B cell (primary cell): ENCODE data around the gene CCNB1. TPM values are rescaled to one million over a fixed set of nuclear protein-coding genes. Genes with fewer than 3 reads are reported as not detected.

ENCODE experiments used
- ATAC-seq: fragments of 200-7000 bp; cut with Tn5 transposase; one replicate; pipeline ENCODE4 v1.10.0; 2021; ENCODE audit warnings: low read depth, mild to moderate bottlenecking, moderate number of reproducible peaks, moderate library complexity
- CTCF ChIA-PET: fragments of 350-600 bp; sonication (Branson Sonifier 250); formaldehyde crosslinking; loops from one replicate; lab custom pipeline; 2021; ENCODE audit warnings: antibody characterized with exemption, inconsistent platforms; lab: Charles Lee
- POLR2A ChIA-PET: fragments of 350-600 bp; sonication (Branson Sonifier 250); formaldehyde crosslinking; loops from one replicate; lab custom pipeline; 2021; ENCODE audit warnings: antibody characterized with exemption; lab: Charles Lee
- DNase-seq: peaks from one replicate; pipeline ENCODE4 v3.0.0; 2013
- H2AFZ ChIP-seq: 2 replicates; pipeline ENCODE4 v1.6.1; 2012; ENCODE audit warnings: mild to moderate bottlenecking, low read depth, low read length; ENCODE audit not compliant: insufficient read depth, poor library complexity, severe bottlenecking
- H3K27ac ChIP-seq, 2 donors: 1 replicate in 1 of 2; 2 replicates in 1 of 2; pipeline ENCODE4 v1.5.1; 2012 to 2013; ENCODE audit warnings: low read length in 2 of 2, mild to moderate bottlenecking in 2 of 2, moderate library complexity in 1 of 2
- H3K27me3 ChIP-seq, 4 experiments: fragments of 200-600 bp in 1 of 4; sonication (generic) in 1 of 4; replicated peaks in 1 of 4; 1 replicate in 2 of 4; 2 replicates in 2 of 4; pipeline versions ENCODE4 v1.6.1 to v1.7.0; 2013 to 2016; ENCODE audit warnings: low read length in 3 of 4, mild to moderate bottlenecking in 2 of 4, mixed read lengths in 1 of 4, moderate library complexity in 1 of 4; ENCODE audit not compliant: insufficient read depth in 4 of 4, control insufficient read depth in 3 of 4; ENCODE audit errors: control extremely low read depth in 1 of 4
- H3K36me3 ChIP-seq, 2 experiments: replicated peaks in 1 of 2; 1 replicate in 1 of 2; 2 replicates in 1 of 2; pipeline versions ENCODE4 v1.6.1 to v1.7.1; 2013; ENCODE audit warnings: low read length in 1 of 2; ENCODE audit not compliant: insufficient read depth in 2 of 2, control insufficient read depth in 1 of 2; ENCODE audit errors: control extremely low read depth in 1 of 2, extremely low read depth in 1 of 2
- H3K4me1 ChIP-seq, 2 donors: fragments of 200-600 bp in 1 of 2; sonication (generic) in 1 of 2; 1 replicate in 1 of 2; 2 replicates in 1 of 2; pipeline versions ENCODE4 v1.5.1 to v1.6.1; 2013 to 2017; ENCODE audit warnings: low read length in 2 of 2; ENCODE audit not compliant: control insufficient read depth in 2 of 2, insufficient read depth in 2 of 2
- H3K4me2 ChIP-seq: replicated peaks from 2 replicates; pipeline ENCODE3; 2012; ENCODE audit warnings: mild to moderate bottlenecking, low read depth, low read length; ENCODE audit not compliant: poor library complexity, severe bottlenecking
- H3K4me3 ChIP-seq, 5 experiments: fragments of 200-600 bp in 1 of 5; sonication (generic) in 1 of 5; 1 replicate in 3 of 5; 2 replicates in 2 of 5; pipeline versions ENCODE4 v1.5.1 to v1.7.0; 2011 to 2016; ENCODE audit warnings: low read length in 4 of 5, mild to moderate bottlenecking in 4 of 5, low read depth in 2 of 5, control low read depth in 1 of 5, moderate library complexity in 1 of 5; ENCODE audit not compliant: insufficient read depth in 1 of 5; ENCODE audit errors: control extremely low read depth in 1 of 5, extremely low read depth in 1 of 5
- H3K79me2 ChIP-seq: fragments of 200-600 bp; sonication (generic); one replicate; pipeline ENCODE4 v1.6.0; 2016; ENCODE audit warnings: low read length; ENCODE audit not compliant: control insufficient read depth, insufficient read depth
- H3K9ac ChIP-seq: fragments of 200-600 bp; sonication (generic); 2 replicates; pipeline ENCODE4 v1.6.1; 2017; ENCODE audit warnings: mild to moderate bottlenecking, low read length, moderate library complexity
- H3K9me3 ChIP-seq, 3 donors: one replicate each; pipeline versions ENCODE4 v1.6.1 to v1.7.1; 2013; ENCODE audit warnings: low read length in 2 of 3; ENCODE audit not compliant: control insufficient read depth in 2 of 3, insufficient read depth in 1 of 3; ENCODE audit errors: control extremely low read depth in 1 of 3
- H4K20me1 ChIP-seq: 2 replicates; pipeline ENCODE4 v1.6.0; 2012; ENCODE audit warnings: mild to moderate bottlenecking, low read length; ENCODE audit not compliant: insufficient read depth, control insufficient read depth, poor library complexity, severe bottlenecking
- H3K27ac Mint-ChIP-seq: one replicate; pipeline ENCODE4 v1.8.0; 2021; ENCODE audit warnings: mixed read lengths
- H3K27me3 Mint-ChIP-seq: one replicate; pipeline ENCODE4 v1.8.0; 2021; ENCODE audit warnings: mixed read lengths
- H3K4me1 Mint-ChIP-seq: one replicate; pipeline ENCODE4 v1.8.0; 2021; ENCODE audit warnings: mixed read lengths
- H3K4me3 Mint-ChIP-seq: one replicate; pipeline ENCODE4 v1.8.0; 2021; ENCODE audit warnings: mixed read lengths
- H3K9me3 Mint-ChIP-seq: one replicate; pipeline ENCODE4 v1.8.0; 2022; ENCODE audit warnings: mixed read lengths; ENCODE audit not compliant: insufficient read depth
- EZH2 ChIP-seq: IDR thresholded peaks from 2 replicates; pipeline ENCODE4 v1.6.1; 2012; ENCODE audit warnings: borderline replicate concordance, low read depth, mild to moderate bottlenecking, moderate library complexity, low read length; ENCODE audit not compliant: insufficient read depth, poor library complexity, severe bottlenecking
- WGBS: methylation state at CpG from one replicate; pipeline ENCODE4 v1.1.5; 2013; ENCODE audit warnings: missing lambda C conversion rate; ENCODE audit not compliant: insufficient coverage; 5-methylcytosine and 5-hydroxymethylcytosine counted together
- intact Hi-C: fragments of 100-400 bp; cut with micrococcal nuclease; formaldehyde crosslinking; loops from one replicate; pipeline ENCODE4 v1.10.0; 2022
- polyA plus RNA-seq: library from polyadenylated mRNA; depleted of rRNA; stranded (reverse); fragments of >200 nt; gene quantifications from 2 replicates; pipeline ENCODE4 v1.2.3, GENCODE V29; 2012
- total RNA-seq, 2 donors: library from RNA; stranded (reverse); fragments of 120-200 nt in 1 of 2; gene quantifications; 1 replicate in 1 of 2; 2 replicates in 1 of 2; pipeline versions ENCODE4 v1.2.3 to v1.2.4, GENCODE V29; 2013 to 2022
- TF ChIP-seq, protein P1 (sequence below): fragments of 200-600 bp; IDR thresholded peaks from one replicate; pipeline ENCODE4 v1.8.0; 2022; ENCODE audit warnings: antibody characterized with exemption, mild to moderate bottlenecking

CCNB1 gene
- total and polyA plus RNA-seq, 2 donors (not counting 1 experiment from before 2014, with no cell fraction given) = 2.7 to 8.6 TPM

DNA sequence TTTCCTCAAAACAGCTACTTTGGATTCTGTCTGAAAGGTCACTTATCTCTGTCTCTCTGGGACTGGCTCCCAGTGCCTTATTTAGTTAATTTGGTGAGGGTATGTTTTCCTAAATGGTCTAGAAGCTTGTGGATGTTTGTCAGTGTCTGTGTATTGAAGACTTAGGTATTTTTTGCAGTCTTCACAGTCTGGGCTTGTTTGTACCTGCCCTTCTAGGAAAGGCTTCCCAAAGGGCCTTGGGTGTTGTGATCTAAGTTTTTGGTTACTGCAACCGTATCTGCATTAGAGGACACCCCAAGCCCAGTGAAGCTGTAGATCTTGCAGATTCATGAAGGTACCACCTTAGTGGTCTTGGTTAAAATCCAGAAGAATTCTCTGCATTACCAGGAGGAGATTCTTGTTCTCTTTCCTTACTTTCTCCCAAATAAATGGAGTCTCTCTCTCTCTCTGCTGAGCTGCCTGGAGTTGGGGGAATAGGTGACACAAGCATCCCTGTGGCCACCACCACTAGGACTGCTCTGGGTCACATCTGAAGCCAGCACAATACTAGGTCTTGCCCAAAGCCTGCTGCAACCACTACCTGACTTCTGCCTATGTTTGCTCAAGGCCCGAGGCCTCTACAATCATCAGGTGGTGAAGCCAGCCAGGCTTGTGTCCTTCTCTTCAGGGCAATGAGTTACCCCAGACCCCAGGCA, 17.8 kb upstream of the CCNB1 start:
- H3K36me3 ChIP-seq = no peaks in the 10 kb centered on the region
- H3K4me1 ChIP-seq = no peaks in the 10 kb centered on the region
- no peak overlapping the region for H3K4me3 ChIP-seq
- CTCF ChIA-PET = no interaction called here
- Mint-ChIP-seq H3K4me3 (no peak overlapping the region), H3K4me1 (no peaks in the 10 kb centered on the region), H3K27me3 (no peaks in the 10 kb centered on the region), H3K27ac (no peak overlapping the region), H3K9me3 (no peaks in the 10 kb centered on the region)
- H3K4me2 ChIP-seq = no peak overlapping the region
- no peak overlapping the region for H2AFZ ChIP-seq
- WGBS = 100% methylated on average over 2 of the region's 2 CpGs
- H3K27ac ChIP-seq = no peak overlapping the region
- no peaks in the 10 kb centered on the region for H3K9me3 ChIP-seq
- DNase-seq = no peak
- TF ChIP-seq, protein P1, sequence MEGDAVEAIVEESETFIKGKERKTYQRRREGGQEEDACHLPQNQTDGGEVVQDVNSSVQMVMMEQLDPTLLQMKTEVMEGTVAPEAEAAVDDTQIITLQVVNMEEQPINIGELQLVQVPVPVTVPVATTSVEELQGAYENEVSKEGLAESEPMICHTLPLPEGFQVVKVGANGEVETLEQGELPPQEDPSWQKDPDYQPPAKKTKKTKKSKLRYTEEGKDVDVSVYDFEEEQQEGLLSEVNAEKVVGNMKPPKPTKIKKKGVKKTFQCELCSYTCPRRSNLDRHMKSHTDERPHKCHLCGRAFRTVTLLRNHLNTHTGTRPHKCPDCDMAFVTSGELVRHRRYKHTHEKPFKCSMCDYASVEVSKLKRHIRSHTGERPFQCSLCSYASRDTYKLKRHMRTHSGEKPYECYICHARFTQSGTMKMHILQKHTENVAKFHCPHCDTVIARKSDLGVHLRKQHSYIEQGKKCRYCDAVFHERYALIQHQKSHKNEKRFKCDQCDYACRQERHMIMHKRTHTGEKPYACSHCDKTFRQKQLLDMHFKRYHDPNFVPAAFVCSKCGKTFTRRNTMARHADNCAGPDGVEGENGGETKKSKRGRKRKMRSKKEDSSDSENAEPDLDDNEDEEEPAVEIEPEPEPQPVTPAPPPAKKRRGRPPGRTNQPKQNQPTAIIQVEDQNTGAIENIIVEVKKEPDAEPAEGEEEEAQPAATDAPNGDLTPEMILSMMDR = no peak
- no peak for TF ChIP-seq EZH2
- intact Hi-C loops = no loop called here
- H3K9ac ChIP-seq = no peak overlapping the region
- no peaks in the 10 kb centered on the region for H3K79me2 ChIP-seq
- no peaks in the 10 kb centered on the region for H3K27me3 ChIP-seq
- no peaks in the 10 kb centered on the region for H4K20me1 ChIP-seq
- POLR2A ChIA-PET = no interaction called here
- no peak for ATAC-seq

DNA sequence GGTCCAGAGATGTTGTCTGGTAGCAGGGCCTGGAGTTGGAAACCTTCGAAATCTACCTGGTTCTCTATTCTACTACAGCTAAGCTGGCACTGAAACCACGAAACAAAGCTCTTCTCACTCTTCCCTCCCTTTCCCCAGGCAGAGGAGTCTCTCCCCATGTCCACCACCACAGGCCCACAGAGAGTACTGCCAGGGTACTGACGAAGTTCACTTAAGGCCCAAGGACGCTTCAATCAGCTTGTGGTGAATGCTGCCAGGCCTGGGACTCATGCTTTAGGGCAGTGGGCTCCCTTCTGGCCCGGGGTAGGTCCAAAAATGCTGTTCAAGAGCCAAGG, 17.3 kb upstream of the CCNB1 start:
- intact Hi-C loops = no loop called here
- DNase-seq = no peak
- Mint-ChIP-seq H3K4me1 (no peaks in the 10 kb centered on the region), H3K27me3 (no peaks in the 10 kb centered on the region), H3K9me3 (no peaks in the 10 kb centered on the region), H3K27ac (no peak overlapping the region), H3K4me3 (no peak overlapping the region)
- no peaks in the 10 kb centered on the region for H4K20me1 ChIP-seq
- CTCF ChIA-PET = no interaction called here
- H2AFZ ChIP-seq = no peak overlapping the region
- POLR2A ChIA-PET = no interaction called here
- TF ChIP-seq, protein P1 = no peak
- no peak for TF ChIP-seq EZH2
- no peaks in the 10 kb centered on the region for H3K4me1 ChIP-seq
- ATAC-seq = no peak
- no peak overlapping the region for H3K4me3 ChIP-seq
- no peaks in the 10 kb centered on the region for H3K9me3 ChIP-seq
- H3K36me3 ChIP-seq = no peaks in the 10 kb centered on the region
- H3K4me2 ChIP-seq = no peak overlapping the region
- 93% methylated on average over 5 of the region's 5 CpGs for WGBS
- no peak overlapping the region for H3K9ac ChIP-seq
- no peaks in the 10 kb centered on the region for H3K27me3 ChIP-seq
- no peak overlapping the region for H3K27ac ChIP-seq
- H3K79me2 ChIP-seq = no peaks in the 10 kb centered on the region
